ENCODE measurements around the gene CLDN1. TPM values are rescaled to one million over a fixed set of nuclear protein-coding genes. Genes with fewer than 3 reads are reported as not detected.
A peak's percentile ranks its signal among the peaks of the same experiment; 100 is the strongest.

Gene CLDN1
- total RNA-seq, 1 experiment from 2014 or later = 38.9 TPM

GRCh38 chr3:190333961-190334360, 11.7 kb upstream of the CLDN1 start:
- Histone ChIP-seq H3K9me3 (no peaks in the 10 kb centered on the region), H3K4me1 (peaks cover 17% of the 10 kb centered on the region), H3K36me3 (ENCODE audit: control insufficient read depth, insufficient read depth, low read length) (no peaks in the 10 kb centered on the region), H3K4me3 (ENCODE audit: low read depth, low read length) (no peak overlapping the region), H3K27me3 (replicated peaks; ENCODE audit: control insufficient read depth, insufficient read depth, low read length) (no peaks in the 10 kb centered on the region)
- ChIA-PET POLR2A (no interaction called here), CTCF (no interaction called here)
- BruUV-seq (replicated peaks) = no TSS peak
- intact Hi-C loops (cut with micrococcal nuclease; ENCODE audit: unreplicated experiment) = no loop called here
- no peak for TF ChIP-seq CTCF (IDR thresholded peaks at IDR 0.05; ENCODE audit: insufficient read depth in 1 of 2, low read depth in 1 of 2, low read length in 1 of 2, severe bottlenecking in 1 of 2, unreplicated experiment in 1 of 2)
- Mint-ChIP-seq H3K27me3 (ENCODE audit: insufficient read depth, unreplicated experiment) (no peaks in the 10 kb centered on the region), H3K9me3 (ENCODE audit: unreplicated experiment) (no peaks in the 10 kb centered on the region), H3K27ac (ENCODE audit: unreplicated experiment) (no peak overlapping the region), H3K4me3 (ENCODE audit: unreplicated experiment) (no peak overlapping the region), H3K36me3 (ENCODE audit: insufficient read depth, unreplicated experiment) (no peaks in the 10 kb centered on the region), H3K4me1 (ENCODE audit: low read depth, unreplicated experiment) (peaks cover 7% of the 10 kb centered on the region)
- DNase-seq = no peak

DNA sequence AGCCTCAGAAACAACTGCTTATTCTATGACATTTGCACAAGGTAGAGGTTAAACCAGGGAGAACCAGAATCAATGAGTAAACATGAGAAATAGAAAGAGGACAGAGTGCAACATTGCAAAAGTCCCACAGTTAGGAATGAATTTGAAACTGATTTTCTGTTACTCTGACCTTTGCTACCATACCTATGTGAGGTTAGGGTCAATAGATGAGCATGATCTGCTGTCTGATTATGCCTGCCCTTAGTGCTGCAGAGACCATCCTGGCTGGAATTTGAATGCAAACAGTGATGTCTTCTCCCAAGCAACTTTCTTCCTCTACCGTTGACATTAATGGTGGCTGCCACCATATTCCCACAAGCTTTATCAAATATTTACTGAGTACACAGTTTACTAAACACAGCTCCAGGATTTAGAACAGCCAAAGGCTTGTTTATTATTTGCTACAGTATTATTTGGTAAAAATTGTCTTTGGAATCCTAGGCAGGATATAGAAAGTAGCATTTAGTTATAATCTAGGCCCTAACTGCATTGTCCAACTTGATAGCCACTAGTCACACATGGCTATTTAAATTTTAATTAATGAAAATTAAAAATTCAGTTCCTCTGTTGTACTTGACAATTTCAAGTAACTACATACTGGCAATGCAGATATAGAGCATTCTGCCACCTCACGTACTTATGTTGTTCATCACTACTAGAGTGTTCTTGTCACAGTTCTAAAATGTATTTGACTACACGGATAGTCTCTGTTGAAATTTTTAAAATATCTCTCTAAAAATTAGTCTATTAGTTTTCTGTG, 8.9 kb upstream of the CLDN1 start:
- no peak overlapping the region for H3K27ac Mint-ChIP-seq (ENCODE audit: unreplicated experiment)
- no peaks in the 10 kb centered on the region for H3K36me3 ChIP-seq (ENCODE audit: control insufficient read depth, insufficient read depth, low read length)
- TF ChIP-seq CTCF (IDR thresholded peaks at IDR 0.05; ENCODE audit: insufficient read depth in 1 of 2, low read depth in 1 of 2, low read length in 1 of 2, severe bottlenecking in 1 of 2, unreplicated experiment in 1 of 2) = no peak
- ChIA-PET CTCF (no interaction called here), POLR2A (no interaction called here)
- H3K36me3 Mint-ChIP-seq (ENCODE audit: insufficient read depth, unreplicated experiment) = no peaks in the 10 kb centered on the region
- peak in 1 of 2 experiments; percentile 21 for DNase-seq
- H3K4me1 ChIP-seq = peaks cover 20% of the 10 kb centered on the region
- H3K27me3 ChIP-seq (replicated peaks; ENCODE audit: control insufficient read depth, insufficient read depth, low read length) = no peaks in the 10 kb centered on the region
- peaks cover 13% of the 10 kb centered on the region for H3K4me1 Mint-ChIP-seq (ENCODE audit: low read depth, unreplicated experiment)
- no peaks in the 10 kb centered on the region for H3K9me3 ChIP-seq
- no peaks in the 10 kb centered on the region for H3K27me3 Mint-ChIP-seq (ENCODE audit: insufficient read depth, unreplicated experiment)
- H3K9me3 Mint-ChIP-seq (ENCODE audit: unreplicated experiment) = no peaks in the 10 kb centered on the region
- no peak overlapping the region for H3K4me3 Mint-ChIP-seq (ENCODE audit: unreplicated experiment)
- intact Hi-C loops (cut with micrococcal nuclease; ENCODE audit: unreplicated experiment) = loop anchor here (1.0 to 2.0 kb wide), 2 partner anchors 9 to 14 kb away; partner anchors contain the start of gene CLDN1
- no peak overlapping the region for H3K4me3 ChIP-seq (ENCODE audit: low read depth, low read length)
- no TSS peak for BruUV-seq (replicated peaks)

- Mint-ChIP-seq H3K36me3 (ENCODE audit: insufficient read depth, unreplicated experiment) (no peaks in the 10 kb centered on the region), H3K27me3 (ENCODE audit: insufficient read depth, unreplicated experiment) (no peaks in the 10 kb centered on the region), H3K4me1 (ENCODE audit: low read depth, unreplicated experiment) (peaks cover 22% of the 10 kb centered on the region), H3K4me3 (ENCODE audit: unreplicated experiment) (no peak overlapping the region), H3K27ac (ENCODE audit: unreplicated experiment) (no peak overlapping the region), H3K9me3 (ENCODE audit: unreplicated experiment) (no peaks in the 10 kb centered on the region)
- ChIA-PET POLR2A (no interaction called here), CTCF (no interaction called here)
- Histone ChIP-seq H3K36me3 (ENCODE audit: control insufficient read depth, insufficient read depth, low read length) (no peaks in the 10 kb centered on the region), H3K9me3 (no peaks in the 10 kb centered on the region), H3K27me3 (replicated peaks; ENCODE audit: control insufficient read depth, insufficient read depth, low read length) (no peaks in the 10 kb centered on the region), H3K4me1 (peaks cover 26% of the 10 kb centered on the region), H3K4me3 (ENCODE audit: low read depth, low read length) (no peak overlapping the region)
- no peak for TF ChIP-seq CTCF (IDR thresholded peaks at IDR 0.05; ENCODE audit: insufficient read depth in 1 of 2, low read depth in 1 of 2, low read length in 1 of 2, severe bottlenecking in 1 of 2, unreplicated experiment in 1 of 2)
- no TSS peak for BruUV-seq (replicated peaks)
- DNase-seq = no peak
- intact Hi-C loops (cut with micrococcal nuclease; ENCODE audit: unreplicated experiment) = no loop called here
Observed at GRCh38 chr3:190326930-190327329, 4.7 kb upstream of the CLDN1 start.
